ENCODE results near the gene SIX6.

Gene SIX6

DNA sequence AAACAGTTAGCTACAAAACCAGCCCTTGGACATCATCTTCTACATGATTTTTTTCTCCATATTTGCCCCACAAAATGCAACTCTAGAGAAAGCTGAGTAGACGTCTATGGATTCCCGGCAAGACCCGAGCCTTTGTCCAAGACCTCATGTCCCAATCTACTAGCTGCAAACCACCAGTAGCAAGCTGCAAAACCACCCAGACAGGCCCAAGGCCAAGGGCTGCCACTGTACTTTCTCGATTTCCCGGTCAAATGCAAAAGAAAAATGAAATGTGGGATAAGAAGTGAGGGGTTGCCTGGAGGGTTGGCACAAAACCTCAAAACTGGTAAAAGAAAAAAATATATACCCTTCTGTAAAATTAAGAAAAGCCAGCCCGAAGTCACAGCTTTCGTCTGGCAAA is 2.9 kb upstream of the SIX6 start:
- Histone ChIP-seq H3K9me3 (ENCODE audit: insufficient read depth, low read depth, low read length) (no peaks in the 10 kb centered on the region), H3K4me3 (ENCODE audit: low read length) (no peak overlapping the region), H3K27me3 (ENCODE audit: insufficient read depth, low read length) (peaks cover 100% of the 10 kb centered on the region), H3K9ac (ENCODE audit: low read depth, low read length) (no peak overlapping the region), H3K36me3 (ENCODE audit: insufficient read depth, low read length) (no peaks in the 10 kb centered on the region), H3K27ac (ENCODE audit: low read depth, low read length) (no peak overlapping the region), H3K4me1 (ENCODE audit: insufficient read depth, low read length) (peaks cover 43% of the 10 kb centered on the region)
- 7% methylated on average over 7 of the region's 7 CpGs for WGBS

DNA sequence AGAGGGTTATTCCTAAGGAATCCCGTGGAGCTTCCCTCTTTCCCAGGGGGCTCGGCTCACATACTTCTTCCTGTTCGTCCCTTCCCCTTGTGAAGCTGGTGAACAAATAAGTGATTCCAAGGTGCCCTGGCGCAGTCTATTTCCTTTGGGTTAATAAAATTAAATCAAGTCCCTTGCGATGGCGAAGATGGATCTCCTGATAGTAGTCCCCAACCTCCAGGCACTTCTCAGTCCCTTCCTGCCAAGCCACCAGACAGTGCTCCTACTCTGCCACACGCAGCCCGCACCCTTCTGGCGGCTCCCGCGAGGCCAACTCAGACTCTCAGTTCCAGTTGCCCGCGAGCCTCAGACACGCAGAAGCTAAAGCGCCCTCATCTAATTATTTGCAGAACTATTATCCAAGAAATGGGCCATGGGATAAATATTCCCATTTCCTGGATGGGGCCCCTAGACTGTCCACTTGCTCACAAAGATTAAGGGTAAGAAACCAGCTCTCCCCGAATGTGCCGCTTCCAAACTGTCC is 2.4 kb upstream of the SIX6 start:
- WGBS = under 1% methylated on average over 17 of the region's 17 CpGs
- Histone ChIP-seq H3K9me3 (ENCODE audit: insufficient read depth, low read depth, low read length) (no peaks in the 10 kb centered on the region), H3K36me3 (ENCODE audit: insufficient read depth, low read length) (no peaks in the 10 kb centered on the region), H3K9ac (ENCODE audit: low read depth, low read length) (no peak overlapping the region), H3K4me1 (ENCODE audit: insufficient read depth, low read length) (peaks cover 49% of the 10 kb centered on the region), H3K27me3 (ENCODE audit: insufficient read depth, low read length) (peaks cover 100% of the 10 kb centered on the region), H3K27ac (ENCODE audit: low read depth, low read length) (no peak overlapping the region), H3K4me3 (ENCODE audit: low read length) (peak overlapping the region; percentile 37)

DNA sequence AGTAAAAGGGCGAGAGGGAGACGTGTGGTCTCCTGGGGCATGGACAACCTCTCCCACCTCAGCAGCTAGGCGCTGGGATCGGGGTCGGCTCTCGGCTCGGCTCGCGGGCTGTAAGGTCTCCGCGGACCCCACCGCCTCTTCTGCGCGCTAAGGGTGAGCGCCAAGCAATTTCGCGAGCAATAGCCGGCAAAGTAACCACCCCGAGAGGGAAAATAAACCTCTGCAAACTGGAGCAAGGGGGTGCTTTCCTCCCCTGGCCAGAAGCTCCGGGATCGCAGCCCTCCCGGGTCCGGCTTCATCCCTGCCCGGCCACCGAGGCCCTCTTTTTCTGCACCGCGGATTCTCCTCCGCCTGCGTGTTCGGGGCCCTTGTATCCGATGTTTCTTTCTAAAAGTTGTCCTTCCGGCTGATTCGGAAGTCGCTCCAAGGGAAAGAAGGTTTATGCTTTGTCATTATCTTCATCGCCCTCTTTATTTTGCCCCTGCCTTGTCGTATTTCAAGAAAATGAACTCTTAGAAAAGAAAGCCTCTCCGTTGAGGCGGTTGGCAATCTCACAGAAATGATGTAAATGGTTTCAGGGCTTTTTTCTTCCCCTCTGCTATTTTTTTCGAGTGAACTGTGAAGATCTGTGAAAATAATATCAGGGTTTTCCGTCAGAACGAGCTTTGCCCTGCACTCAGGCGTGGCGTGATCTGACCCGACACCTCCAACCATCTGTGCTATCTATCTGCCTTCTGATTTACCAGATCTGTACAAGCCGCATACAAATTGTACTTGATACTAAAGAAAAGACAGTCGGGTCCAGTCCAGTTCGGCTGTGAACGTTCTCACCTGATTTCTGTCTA is 1.7 kb upstream of the SIX6 start:
- Histone ChIP-seq H3K4me1 (ENCODE audit: insufficient read depth, low read length) (peaks cover 55% of the 10 kb centered on the region), H3K36me3 (ENCODE audit: insufficient read depth, low read length) (no peaks in the 10 kb centered on the region), H3K9me3 (ENCODE audit: insufficient read depth, low read depth, low read length) (no peaks in the 10 kb centered on the region), H3K4me3 (ENCODE audit: low read length) (peak overlapping the region; percentile 37), H3K9ac (ENCODE audit: low read depth, low read length) (no peak overlapping the region), H3K27me3 (ENCODE audit: insufficient read depth, low read length) (peaks cover 100% of the 10 kb centered on the region), H3K27ac (ENCODE audit: low read depth, low read length) (no peak overlapping the region)
- 4% methylated on average over 48 of the region's 48 CpGs for WGBS

DNA sequence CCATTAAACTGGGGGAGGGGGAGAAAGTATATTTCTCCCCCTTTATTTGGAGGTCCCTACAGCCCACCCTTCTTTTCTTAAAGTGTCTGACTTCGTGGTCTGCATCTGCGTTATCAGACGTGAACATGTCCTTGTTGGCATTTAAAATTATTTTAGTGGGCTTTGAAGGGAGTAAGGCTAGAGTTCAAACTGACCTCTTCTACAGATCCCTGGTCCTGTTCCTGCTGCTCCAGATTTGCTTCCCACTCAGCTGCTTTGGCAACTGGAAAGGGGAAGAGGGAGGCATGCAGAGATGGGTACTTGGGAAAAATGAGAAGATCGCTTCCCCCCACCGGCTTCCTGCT is 611 bp upstream of the SIX6 start:
- no peak overlapping the region for H3K27ac ChIP-seq (ENCODE audit: low read depth, low read length)
- H3K9me3 ChIP-seq (ENCODE audit: insufficient read depth, low read depth, low read length) = no peaks in the 10 kb centered on the region
- H3K9ac ChIP-seq (ENCODE audit: low read depth, low read length) = no peak overlapping the region
- H3K4me1 ChIP-seq (ENCODE audit: insufficient read depth, low read length) = peaks cover 67% of the 10 kb centered on the region
- H3K36me3 ChIP-seq (ENCODE audit: insufficient read depth, low read length) = no peaks in the 10 kb centered on the region
- peaks cover 100% of the 10 kb centered on the region for H3K27me3 ChIP-seq (ENCODE audit: insufficient read depth, low read length)
- 0% methylated on average over 5 of the region's 5 CpGs for WGBS
- H3K4me3 ChIP-seq (ENCODE audit: low read length) = peak overlapping the region; percentile 49

DNA sequence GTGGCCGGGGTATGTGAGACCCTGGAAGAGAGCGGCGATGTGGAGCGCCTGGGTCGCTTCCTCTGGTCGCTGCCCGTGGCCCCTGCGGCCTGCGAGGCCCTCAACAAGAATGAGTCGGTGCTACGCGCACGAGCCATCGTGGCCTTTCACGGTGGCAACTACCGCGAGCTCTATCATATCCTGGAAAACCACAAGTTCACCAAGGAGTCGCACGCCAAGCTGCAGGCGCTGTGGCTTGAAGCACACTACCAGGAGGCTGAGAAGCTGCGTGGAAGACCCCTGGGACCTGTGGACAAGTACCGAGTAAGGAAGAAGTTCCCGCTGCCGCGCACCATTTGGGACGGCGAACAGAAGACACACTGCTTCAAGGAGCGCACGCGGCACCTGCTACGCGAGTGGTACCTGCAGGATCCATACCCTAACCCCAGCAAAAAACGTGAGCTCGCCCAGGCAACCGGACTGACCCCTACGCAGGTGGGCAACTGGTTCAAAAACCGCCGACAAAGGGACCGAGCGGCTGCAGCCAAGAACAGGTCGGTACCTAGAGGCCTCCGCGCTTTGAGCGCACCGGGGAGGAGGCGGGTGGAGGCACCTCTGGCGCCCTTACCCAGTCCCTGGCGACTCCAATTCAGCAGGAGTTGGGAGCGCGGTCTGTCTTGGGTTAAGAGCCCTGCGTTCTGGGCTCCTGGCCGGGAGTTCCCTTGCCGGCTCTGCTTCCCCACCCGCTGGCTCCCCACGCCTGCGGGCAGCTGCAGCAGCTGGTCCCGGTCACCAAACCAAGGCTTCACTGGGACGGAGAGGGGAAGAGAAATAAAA is 700 bp downstream of the SIX6 start:
- H3K36me3 ChIP-seq (ENCODE audit: insufficient read depth, low read length) = no peaks in the 10 kb centered on the region
- H3K9ac ChIP-seq (ENCODE audit: low read depth, low read length) = no peak overlapping the region
- 1% methylated on average over 57 of the region's 58 CpGs for WGBS
- peaks cover 100% of the 10 kb centered on the region for H3K27me3 ChIP-seq (ENCODE audit: insufficient read depth, low read length)
- H3K9me3 ChIP-seq (ENCODE audit: insufficient read depth, low read depth, low read length) = no peaks in the 10 kb centered on the region
- no peak overlapping the region for H3K27ac ChIP-seq (ENCODE audit: low read depth, low read length)
- peak overlapping the region; percentile 49 for H3K4me3 ChIP-seq (ENCODE audit: low read length)
- peaks cover 77% of the 10 kb centered on the region for H3K4me1 ChIP-seq (ENCODE audit: insufficient read depth, low read length)

DNA sequence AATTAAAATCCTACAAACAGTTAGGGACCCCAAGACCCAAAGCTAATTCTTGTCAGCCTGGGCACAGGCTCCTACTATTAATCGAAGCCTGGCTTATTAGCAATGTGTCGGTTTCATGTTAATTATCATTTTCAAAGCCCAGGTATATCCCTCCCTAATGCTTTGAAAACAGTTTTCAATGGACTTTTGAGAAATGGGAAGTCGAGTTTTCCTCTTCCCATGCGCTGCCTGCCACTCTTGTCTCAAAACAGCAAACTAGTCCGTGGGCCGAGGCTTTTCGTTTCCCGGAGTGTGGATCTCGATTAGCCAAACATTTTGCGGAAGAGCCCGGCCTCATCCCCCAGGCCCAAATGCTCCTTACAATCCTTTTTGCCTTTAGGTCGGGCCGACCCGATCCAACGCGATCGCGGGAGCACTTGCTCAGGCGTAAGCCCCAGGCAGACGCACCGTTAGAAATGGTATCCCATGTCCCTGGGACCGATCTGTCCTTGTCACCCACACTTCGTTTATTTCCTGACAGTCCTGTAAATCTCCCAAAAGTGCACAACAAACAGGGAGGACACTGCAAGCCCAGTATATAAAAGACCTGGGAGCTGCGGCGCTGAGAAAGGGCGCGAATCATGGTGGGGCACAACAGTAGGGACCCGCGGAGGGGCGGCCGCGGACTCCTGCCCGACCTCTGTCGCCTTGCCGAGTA is 1.5 kb downstream of the SIX6 start:
- Histone ChIP-seq H3K4me1 (ENCODE audit: insufficient read depth, low read length) (peaks cover 71% of the 10 kb centered on the region), H3K27me3 (ENCODE audit: insufficient read depth, low read length) (peaks cover 100% of the 10 kb centered on the region), H3K9ac (ENCODE audit: low read depth, low read length) (no peak overlapping the region), H3K9me3 (ENCODE audit: insufficient read depth, low read depth, low read length) (no peaks in the 10 kb centered on the region), H3K36me3 (ENCODE audit: insufficient read depth, low read length) (no peaks in the 10 kb centered on the region), H3K4me3 (ENCODE audit: low read length) (peak overlapping the region; percentile 49), H3K27ac (ENCODE audit: low read depth, low read length) (no peak overlapping the region)
- WGBS = 1% methylated on average over 35 of the region's 35 CpGs

DNA sequence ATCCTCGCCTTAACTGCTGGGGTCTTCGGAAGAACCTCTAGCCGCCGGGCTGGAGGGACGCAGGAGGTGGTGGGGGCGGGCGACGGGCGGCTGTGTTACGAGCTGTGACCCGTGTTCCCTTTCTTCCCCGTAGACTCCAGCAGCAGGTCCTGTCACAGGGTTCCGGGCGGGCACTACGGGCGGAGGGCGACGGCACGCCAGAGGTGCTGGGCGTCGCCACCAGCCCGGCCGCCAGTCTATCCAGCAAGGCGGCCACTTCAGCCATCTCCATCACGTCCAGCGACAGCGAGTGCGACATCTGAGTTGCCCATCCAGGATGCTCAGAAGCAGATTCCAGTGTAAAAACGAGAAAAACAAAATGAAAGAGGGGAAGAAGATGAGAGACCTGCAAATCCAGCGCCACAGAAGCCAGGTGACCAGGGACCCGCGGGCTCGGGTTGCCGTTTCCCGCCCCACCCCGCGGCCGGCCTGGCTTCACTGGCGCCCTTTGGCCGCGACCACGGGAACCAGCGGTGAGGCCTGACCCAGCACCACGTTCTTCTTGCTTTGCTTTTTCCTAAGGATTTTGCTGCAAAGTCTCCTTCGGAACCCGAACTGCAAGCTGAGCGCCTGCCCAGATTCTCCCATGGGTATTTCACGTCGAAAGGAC is 2.1 kb downstream of the SIX6 start:
- Histone ChIP-seq H3K36me3 (ENCODE audit: insufficient read depth, low read length) (no peaks in the 10 kb centered on the region), H3K4me3 (ENCODE audit: low read length) (peak overlapping the region; percentile 49), H3K27me3 (ENCODE audit: insufficient read depth, low read length) (peaks cover 100% of the 10 kb centered on the region), H3K4me1 (ENCODE audit: insufficient read depth, low read length) (peaks cover 65% of the 10 kb centered on the region), H3K9ac (ENCODE audit: low read depth, low read length) (no peak overlapping the region), H3K27ac (ENCODE audit: low read depth, low read length) (no peak overlapping the region), H3K9me3 (ENCODE audit: insufficient read depth, low read depth, low read length) (no peaks in the 10 kb centered on the region)
- WGBS = under 1% methylated on average over 49 of the region's 49 CpGs

DNA sequence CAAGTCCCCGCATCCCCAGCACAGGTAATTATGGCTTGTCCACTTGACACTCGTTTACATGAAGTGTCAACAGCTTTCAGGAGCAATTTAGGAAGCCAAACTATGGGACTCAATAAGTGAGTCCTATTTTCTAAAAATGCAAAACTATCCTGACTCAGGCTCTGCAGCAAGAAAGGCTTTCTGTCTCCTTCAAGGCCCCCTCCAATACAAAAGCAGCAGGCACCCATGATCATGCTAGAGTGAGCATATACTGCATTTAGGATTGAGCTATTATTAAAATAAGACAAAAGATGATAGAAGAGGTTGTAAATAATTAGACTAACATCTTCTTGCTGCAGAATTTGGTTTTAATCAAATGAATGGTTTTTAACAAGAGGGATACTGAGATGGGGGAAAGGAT is 3.2 kb downstream of the SIX6 start:
- 11% methylated on average over 2 of the region's 2 CpGs for WGBS
- no peaks in the 10 kb centered on the region for H3K36me3 ChIP-seq (ENCODE audit: insufficient read depth, low read length)

DNA sequence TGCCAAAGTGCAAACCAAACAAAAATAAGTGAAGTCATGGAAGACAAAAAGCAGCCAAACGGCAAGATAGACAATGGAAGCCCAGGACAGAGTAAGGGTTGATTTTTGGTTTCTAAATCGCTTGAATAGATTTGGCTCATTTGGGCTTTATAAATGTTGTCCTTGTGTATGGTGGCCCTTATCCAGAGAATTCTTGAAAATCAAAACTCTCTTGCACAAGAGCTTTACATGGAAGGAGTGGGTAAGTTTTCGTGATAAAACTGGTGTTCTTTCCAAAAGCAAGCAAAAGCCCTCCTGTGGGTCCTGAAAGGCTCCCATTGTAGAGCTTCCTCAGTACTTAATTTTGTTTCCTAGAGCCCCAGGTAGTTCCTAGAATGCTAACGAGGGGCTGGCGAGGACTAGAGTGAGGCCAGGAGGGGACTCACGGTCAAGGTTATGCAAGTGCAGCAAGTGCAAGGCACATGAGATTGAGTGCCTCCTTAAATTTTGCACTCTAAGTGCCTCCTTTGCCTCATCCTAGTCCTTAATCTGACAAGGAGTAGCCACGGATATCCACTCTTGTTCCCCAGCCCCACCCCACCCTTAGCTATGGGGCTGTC is 4.1 kb downstream of the SIX6 start:
- H3K27me3 ChIP-seq (ENCODE audit: insufficient read depth, low read length) = peaks cover 100% of the 10 kb centered on the region
- no peaks in the 10 kb centered on the region for H3K9me3 ChIP-seq (ENCODE audit: insufficient read depth, low read depth, low read length)
- no peak overlapping the region for H3K4me3 ChIP-seq (ENCODE audit: low read length)
- H3K27ac ChIP-seq (ENCODE audit: low read depth, low read length) = no peak overlapping the region
- no peaks in the 10 kb centered on the region for H3K36me3 ChIP-seq (ENCODE audit: insufficient read depth, low read length)
- H3K9ac ChIP-seq (ENCODE audit: low read depth, low read length) = no peak overlapping the region
- H3K4me1 ChIP-seq (ENCODE audit: insufficient read depth, low read length) = peaks cover 54% of the 10 kb centered on the region
- 3% methylated on average over 7 of the region's 7 CpGs for WGBS

More for the DNA sequence above, 3.2 kb downstream of the SIX6 start:
- H3K27me3 ChIP-seq (ENCODE audit: insufficient read depth, low read length) = peaks cover 100% of the 10 kb centered on the region
- no peak overlapping the region for H3K9ac ChIP-seq (ENCODE audit: low read depth, low read length)
- H3K27ac ChIP-seq (ENCODE audit: low read depth, low read length) = no peak overlapping the region
- H3K4me1 ChIP-seq (ENCODE audit: insufficient read depth, low read length) = peaks cover 61% of the 10 kb centered on the region
- no peak overlapping the region for H3K4me3 ChIP-seq (ENCODE audit: low read length)
- no peaks in the 10 kb centered on the region for H3K9me3 ChIP-seq (ENCODE audit: insufficient read depth, low read depth, low read length)

DNA sequence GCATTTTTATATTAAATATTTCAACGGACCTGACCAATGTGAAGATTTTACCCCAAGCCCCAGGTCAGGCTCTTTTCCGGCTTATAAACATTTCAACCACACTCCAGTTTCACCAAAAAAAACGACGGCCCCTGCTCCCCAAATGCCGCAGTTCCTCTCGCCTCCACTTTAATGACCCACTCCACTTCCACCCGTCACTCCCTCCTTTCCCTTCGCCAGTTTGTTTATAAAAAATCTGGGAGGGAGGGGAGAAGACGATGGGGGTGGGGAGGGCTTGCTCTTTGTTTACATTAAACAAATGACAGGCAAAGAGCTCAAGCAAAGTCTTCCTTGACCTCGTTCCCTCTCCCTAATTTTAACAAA is 5.4 kb downstream of the SIX6 start:
- peaks cover 48% of the 10 kb centered on the region for H3K4me1 ChIP-seq (ENCODE audit: insufficient read depth, low read length)
- WGBS = 3% methylated on average over 6 of the region's 10 CpGs
- no peak overlapping the region for H3K27ac ChIP-seq (ENCODE audit: low read depth, low read length)
- H3K27me3 ChIP-seq (ENCODE audit: insufficient read depth, low read length) = peaks cover 100% of the 10 kb centered on the region
- no peak overlapping the region for H3K9ac ChIP-seq (ENCODE audit: low read depth, low read length)
- peak overlapping the region; percentile 52 for H3K4me3 ChIP-seq (ENCODE audit: low read length)
- no peaks in the 10 kb centered on the region for H3K9me3 ChIP-seq (ENCODE audit: insufficient read depth, low read depth, low read length)
- no peaks in the 10 kb centered on the region for H3K36me3 ChIP-seq (ENCODE audit: insufficient read depth, low read length)

Measured in HUES64 (cell line).